IPS-18a (cell line): ENCODE results near the gene CCDC61.

Source experiments
- H3K27ac ChIP-seq: one replicate; pipeline ENCODE4 v1.5.1; 2013; ENCODE audit warnings: low read length
- H3K27me3 ChIP-seq: one replicate; pipeline ENCODE4 v1.6.1; 2013; ENCODE audit warnings: mild to moderate bottlenecking, low read length; ENCODE audit not compliant: control insufficient read depth, insufficient read depth
- H3K36me3 ChIP-seq: one replicate; pipeline ENCODE4 v1.6.1; 2013; ENCODE audit warnings: low read depth, low read length; ENCODE audit not compliant: control insufficient read depth
- H3K4me1 ChIP-seq: one replicate; pipeline ENCODE4 v1.6.1; 2013; ENCODE audit warnings: low read depth, low read length; ENCODE audit not compliant: control insufficient read depth
- H3K4me3 ChIP-seq: one replicate; pipeline ENCODE4 v1.5.1; 2013; ENCODE audit warnings: low read length
- H3K9ac ChIP-seq: one replicate; pipeline ENCODE4 v1.6.1; 2013; ENCODE audit warnings: mild to moderate bottlenecking, low read length, moderate library complexity
- H3K9me3 ChIP-seq: one replicate; pipeline ENCODE4 v1.6.1; 2013; ENCODE audit warnings: low read depth, low read length; ENCODE audit not compliant: control insufficient read depth

CCDC61 gene

GRCh38 chr19:46019270-46019669 is 24.0 kb downstream of the CCDC61 start:
- peaks cover 13% of the 10 kb centered on the region for H3K4me1 ChIP-seq

GRCh38 chr19:46020819-46021125 is 25.5 kb downstream of the CCDC61 start:
- Histone ChIP-seq H3K36me3 (no peaks in the 10 kb centered on the region), H3K4me3 (no peak overlapping the region), H3K4me1 (peaks cover 4% of the 10 kb centered on the region), H3K9me3 (no peaks in the 10 kb centered on the region), H3K9ac (no peak overlapping the region), H3K27ac (no peak overlapping the region), H3K27me3 (peaks cover 8% of the 10 kb centered on the region)

More at GRCh38 chr19:46019270-46019669, 24.0 kb downstream of the CCDC61 start:
- peaks cover 19% of the 10 kb centered on the region for H3K27me3 ChIP-seq
- H3K27ac ChIP-seq: no peak overlapping the region
- H3K4me3 ChIP-seq: no peak overlapping the region
- no peaks in the 10 kb centered on the region for H3K36me3 ChIP-seq
- H3K9ac ChIP-seq: no peak overlapping the region
- no peaks in the 10 kb centered on the region for H3K9me3 ChIP-seq

GRCh38 chr19:46021531-46022041 is 26.3 kb downstream of the CCDC61 start:
- no peak overlapping the region for H3K9ac ChIP-seq
- no peak overlapping the region for H3K27ac ChIP-seq
- no peaks in the 10 kb centered on the region for H3K9me3 ChIP-seq
- H3K36me3 ChIP-seq: no peaks in the 10 kb centered on the region
- H3K4me3 ChIP-seq: no peak overlapping the region
- H3K27me3 ChIP-seq: peaks cover under 1% of the 10 kb centered on the region
- H3K4me1 ChIP-seq: peaks cover 3% of the 10 kb centered on the region

- H3K9me3 ChIP-seq: no peaks in the 10 kb centered on the region
- H3K4me1 ChIP-seq: peaks cover 3% of the 10 kb centered on the region
- no peak overlapping the region for H3K9ac ChIP-seq
- no peak overlapping the region for H3K4me3 ChIP-seq
- no peaks in the 10 kb centered on the region for H3K36me3 ChIP-seq
- no peaks in the 10 kb centered on the region for H3K27me3 ChIP-seq
- H3K27ac ChIP-seq: no peak overlapping the region
Measured at GRCh38 chr19:46022061-46022430, 26.8 kb downstream of the CCDC61 start.

GRCh38 chr19:46022431-46023310 is 27.4 kb downstream of the CCDC61 start, which contains the start of gene PGLYRP1:
TSS of gene PGLYRP1 (minus strand) at chr19:46023053. CDS start at chr19:46023021, 32 bp downstream.
- Histone ChIP-seq H3K9ac (no peak within 1 kb of the TSS), H3K9me3 (no peaks in the 10 kb centered on the region), H3K36me3 (no peaks in the 10 kb centered on the region), H3K4me3 (no peak within 1 kb of the TSS), H3K27ac (no peak within 1 kb of the TSS), H3K27me3 (no peaks in the 10 kb centered on the region), H3K4me1 (peaks cover 3% of the 10 kb centered on the region)

DNA sequence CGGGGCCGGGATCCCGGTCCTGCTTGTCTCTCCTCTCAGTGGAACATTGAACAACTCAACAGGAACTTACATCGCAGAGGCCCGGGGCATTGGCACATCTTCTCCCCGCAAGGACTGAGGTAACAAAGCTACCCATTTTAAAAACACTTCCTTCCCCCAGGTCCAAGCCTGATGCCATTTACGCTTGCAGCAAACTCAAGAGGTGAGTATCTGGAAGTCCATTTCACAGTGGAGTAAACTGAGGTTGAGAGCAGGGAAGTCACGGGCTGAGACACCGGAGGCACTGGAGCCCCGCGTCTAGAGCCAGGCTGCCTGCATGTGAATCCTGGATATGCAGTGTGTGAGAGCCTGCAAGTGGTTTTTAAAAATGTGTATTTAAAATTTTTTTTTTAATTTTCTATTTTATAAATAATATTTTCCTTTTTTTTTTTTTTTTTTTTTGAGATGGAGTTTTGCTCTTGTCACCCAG is 28.1 kb downstream of the CCDC61 start:
- H3K4me3 ChIP-seq: no peak overlapping the region
- H3K36me3 ChIP-seq: no peaks in the 10 kb centered on the region
- no peak overlapping the region for H3K9ac ChIP-seq
- no peaks in the 10 kb centered on the region for H3K9me3 ChIP-seq
- H3K27me3 ChIP-seq: no peaks in the 10 kb centered on the region
- H3K4me1 ChIP-seq: peaks cover 3% of the 10 kb centered on the region
- no peak overlapping the region for H3K27ac ChIP-seq

- Histone ChIP-seq H3K9me3 (no peaks in the 10 kb centered on the region), H3K4me3 (no peak overlapping the region), H3K27ac (no peak overlapping the region), H3K4me1 (peaks cover 3% of the 10 kb centered on the region), H3K9ac (no peak overlapping the region), H3K27me3 (no peaks in the 10 kb centered on the region), H3K36me3 (no peaks in the 10 kb centered on the region)
Measured at GRCh38 chr19:46025835-46026234, 30.6 kb downstream of the CCDC61 start.

GRCh38 chr19:46030812-46031550 is 35.7 kb downstream of the CCDC61 start:
- no peaks in the 10 kb centered on the region for H3K36me3 ChIP-seq

GRCh38 chr19:46031781-46032596 is 36.7 kb downstream of the CCDC61 start:
- Histone ChIP-seq H3K27ac (no peak overlapping the region), H3K27me3 (no peaks in the 10 kb centered on the region), H3K9me3 (no peaks in the 10 kb centered on the region), H3K4me3 (no peak overlapping the region), H3K36me3 (no peaks in the 10 kb centered on the region), H3K4me1 (no peaks in the 10 kb centered on the region), H3K9ac (no peak overlapping the region)

More at GRCh38 chr19:46030812-46031550, 35.7 kb downstream of the CCDC61 start:
- H3K9me3 ChIP-seq: no peaks in the 10 kb centered on the region
- H3K4me1 ChIP-seq: no peaks in the 10 kb centered on the region
- no peak overlapping the region for H3K27ac ChIP-seq
- no peaks in the 10 kb centered on the region for H3K27me3 ChIP-seq
- H3K4me3 ChIP-seq: no peak overlapping the region
- no peak overlapping the region for H3K9ac ChIP-seq

GRCh38 chr19:46032597-46033025 is 37.3 kb downstream of the CCDC61 start:
- Histone ChIP-seq H3K36me3 (no peaks in the 10 kb centered on the region), H3K27ac (no peak overlapping the region), H3K27me3 (no peaks in the 10 kb centered on the region), H3K4me1 (no peaks in the 10 kb centered on the region), H3K9ac (no peak overlapping the region), H3K4me3 (no peak overlapping the region), H3K9me3 (no peaks in the 10 kb centered on the region)

GRCh38 chr19:46033401-46033800 is 38.1 kb downstream of the CCDC61 start:
- Histone ChIP-seq H3K4me3 (no peak overlapping the region), H3K4me1 (no peaks in the 10 kb centered on the region), H3K27ac (no peak overlapping the region), H3K36me3 (no peaks in the 10 kb centered on the region), H3K27me3 (no peaks in the 10 kb centered on the region), H3K9me3 (no peaks in the 10 kb centered on the region), H3K9ac (no peak overlapping the region)
